AML-193 (cell line): ENCODE results near the gene PDXDC1.
"Not testable (repeated sequence)": the region's sequence is repeated elsewhere in the genome, so short reads cannot be mapped to it uniquely, and the experiment has no call there.

Source experiments
- DNase-seq, 2 experiments: peaks; one replicate each; lab custom pipeline; 2025; lab: John Stamatoyannopoulos, UW

Gene PDXDC1

GRCh38 chr16:15133554-15133953 is 158.7 kb downstream of the PDXDC1 start:
- not testable (repeated sequence) for DNase-seq

- DNase-seq, result not testable (repeated sequence)
Observed at GRCh38 chr16:15134752-15135482, 160.1 kb downstream of the PDXDC1 start.

- not testable (repeated sequence) for DNase-seq
Observed at GRCh38 chr16:15135483-15136360, 160.9 kb downstream of the PDXDC1 start.

GRCh38 chr16:15137514-15137913 is 162.7 kb downstream of the PDXDC1 start:
- DNase-seq, result not testable (repeated sequence)

GRCh38 chr16:15140444-15141365 is 165.9 kb downstream of the PDXDC1 start:
- DNase-seq, result not testable (repeated sequence)

- no peak for DNase-seq
Observed at GRCh38 chr16:15141586-15141985, 166.8 kb downstream of the PDXDC1 start.

GRCh38 chr16:15142107-15142890 is 167.5 kb downstream of the PDXDC1 start:
- not testable (repeated sequence) for DNase-seq

- DNase-seq, result not testable (repeated sequence)
Observed at GRCh38 chr16:15142891-15143600, 168.2 kb downstream of the PDXDC1 start.

GRCh38 chr16:15143601-15144091 is 168.8 kb downstream of the PDXDC1 start:
- not testable (repeated sequence) for DNase-seq

GRCh38 chr16:15144092-15144631 is 169.3 kb downstream of the PDXDC1 start:
- not testable (repeated sequence) for DNase-seq

GRCh38 chr16:15144781-15145417 is 170.1 kb downstream of the PDXDC1 start:
- DNase-seq, result not testable (repeated sequence)

GRCh38 chr16:15145418-15146263 is 170.8 kb downstream of the PDXDC1 start:
- not testable (repeated sequence) for DNase-seq

GRCh38 chr16:15146264-15146662 is 171.4 kb downstream of the PDXDC1 start:
- not testable (repeated sequence) for DNase-seq

- DNase-seq, result not testable (repeated sequence)
Observed at GRCh38 chr16:15148831-15149230, 174.0 kb downstream of the PDXDC1 start.

GRCh38 chr16:15149260-15149659 is 174.4 kb downstream of the PDXDC1 start:
- DNase-seq, result not testable (repeated sequence)

- not testable (repeated sequence) for DNase-seq
Observed at GRCh38 chr16:15154005-15154404, 179.2 kb downstream of the PDXDC1 start.

- DNase-seq, result peak; percentile 36 to 51
Observed at GRCh38 chr16:15154650-15155562, 180.1 kb downstream of the PDXDC1 start.
